GM18526 (cell line): ENCODE results near the gene MRNIP.

Experiments
- POLR2A ChIP-seq: IDR thresholded peaks from 3 replicates; pipeline ENCODE4 v1.6.1; 2011; ENCODE audit not compliant: insufficient read length; ENCODE audit errors: extremely low read depth

MRNIP gene, protein sequence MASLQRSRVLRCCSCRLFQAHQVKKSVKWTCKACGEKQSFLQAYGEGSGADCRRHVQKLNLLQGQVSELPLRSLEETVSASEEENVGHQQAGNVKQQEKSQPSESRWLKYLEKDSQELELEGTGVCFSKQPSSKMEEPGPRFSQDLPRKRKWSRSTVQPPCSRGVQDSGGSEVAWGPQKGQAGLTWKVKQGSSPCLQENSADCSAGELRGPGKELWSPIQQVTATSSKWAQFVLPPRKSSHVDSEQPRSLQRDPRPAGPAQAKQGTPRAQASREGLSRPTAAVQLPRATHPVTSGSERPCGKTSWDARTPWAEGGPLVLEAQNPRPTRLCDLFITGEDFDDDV

GRCh38 chr5:179858586-179859427 lies at the start of gene MRNIP:
Gene MRNIP, minus strand, starts transcription at chr5:179858817. Its CDS starts 21 bp downstream, at chr5:179858796.
- peak; percentile 71 for TF ChIP-seq POLR2A

DNA sequence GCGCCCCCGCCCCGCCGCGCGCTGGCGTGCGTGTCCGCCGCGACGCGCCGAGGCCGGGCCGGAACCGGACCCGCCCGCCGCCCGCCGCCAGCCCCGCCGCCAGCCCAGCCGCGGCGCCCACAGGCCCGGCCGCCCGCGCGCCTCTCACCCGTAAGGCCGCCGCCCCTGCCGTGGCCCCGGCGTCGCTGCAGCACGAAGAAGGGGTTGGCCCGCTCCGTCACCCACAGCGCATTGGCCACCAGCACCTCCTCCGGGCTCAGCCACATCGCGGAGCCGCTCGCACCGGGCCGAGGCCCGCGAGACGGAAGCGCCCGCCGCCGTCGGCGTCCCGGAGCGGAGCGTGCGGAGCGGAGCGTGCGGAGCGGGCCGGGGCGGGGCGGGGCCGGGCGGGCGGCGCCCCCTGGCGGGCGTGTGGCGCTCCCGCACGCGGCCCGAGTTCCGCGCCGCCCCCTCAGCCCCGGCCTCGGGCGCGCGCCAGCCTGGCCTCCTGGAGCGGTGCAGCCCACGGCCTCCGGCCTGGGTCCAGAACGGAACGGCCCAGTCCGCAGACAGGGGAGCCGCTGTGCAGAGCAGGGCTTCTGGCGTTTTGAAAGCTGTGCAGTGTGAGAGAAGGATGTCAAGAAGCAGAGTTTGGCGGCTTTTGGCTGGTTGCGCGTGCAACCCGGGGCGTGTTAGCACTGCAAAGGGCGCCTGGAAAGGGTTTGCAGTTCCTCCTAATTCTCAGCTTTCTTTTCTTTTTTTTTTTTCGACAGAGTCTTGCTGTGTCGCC lies 49.1 kb upstream of the MRNIP start, which contains the start of gene TBC1D9B:
Gene TBC1D9B, minus strand, starts transcription at position 342 of the 769 bp plus-strand sequence. Its CDS starts 76 bp downstream, at position 266.
- TF ChIP-seq POLR2A = peak; percentile 66

GRCh38 chr5:179906795-179907555 lies 48.4 kb upstream of the MRNIP start:
- TF ChIP-seq POLR2A = no peak

DNA sequence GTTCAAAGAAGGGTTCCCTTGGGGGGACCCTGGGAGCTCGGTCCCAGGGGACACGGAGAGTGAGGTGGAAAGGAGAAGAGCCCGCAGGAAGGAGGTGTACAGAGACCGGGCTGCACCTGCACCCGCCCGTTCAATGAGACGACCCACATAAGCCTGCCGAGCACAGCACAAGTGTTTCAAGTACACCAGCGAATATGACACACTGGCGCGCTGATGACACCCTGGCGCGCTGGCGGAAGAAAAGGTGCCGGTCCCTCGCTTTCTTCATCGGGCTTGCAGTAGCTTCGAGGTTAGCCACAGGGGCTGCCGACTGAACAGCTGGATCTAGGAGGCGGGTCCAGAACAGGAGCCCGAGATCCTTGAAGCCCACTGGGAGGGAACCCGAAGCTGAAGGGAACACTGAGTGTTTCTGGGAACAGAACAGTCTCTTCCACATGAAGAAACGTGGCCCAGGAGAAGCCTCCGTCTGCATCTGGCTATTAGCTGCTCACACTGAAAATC lies 47.7 kb upstream of the MRNIP start:
- TF ChIP-seq POLR2A = no peak

DNA sequence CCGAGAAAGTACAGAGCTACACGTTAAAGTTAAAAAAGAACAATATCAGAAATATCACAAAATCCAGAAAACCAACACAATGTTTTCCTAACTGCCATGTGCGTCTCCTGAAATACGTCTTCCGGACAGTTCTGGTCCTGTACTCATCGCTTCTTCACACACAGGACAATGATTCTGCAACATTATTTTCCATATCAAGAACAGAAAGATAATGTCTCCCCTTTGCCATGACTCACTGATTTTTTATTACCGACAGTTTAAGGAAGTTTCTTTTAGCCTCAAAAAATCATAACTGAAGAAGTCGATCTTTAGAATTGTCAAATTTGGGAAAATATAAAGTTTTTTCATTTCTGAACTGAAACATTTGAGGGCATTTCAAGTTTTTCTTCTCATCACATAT lies 46.5 kb upstream of the MRNIP start:
- TF ChIP-seq POLR2A = no peak

- no peak for TF ChIP-seq POLR2A
These were observed 46.0 kb upstream of the MRNIP start for GRCh38 chr5:179904463-179905160.

GRCh38 chr5:179902763-179903158 lies 44.1 kb upstream of the MRNIP start:
- TF ChIP-seq POLR2A = no peak

GRCh38 chr5:179901915-179902762 lies 43.5 kb upstream of the MRNIP start:
- no peak for TF ChIP-seq POLR2A

DNA sequence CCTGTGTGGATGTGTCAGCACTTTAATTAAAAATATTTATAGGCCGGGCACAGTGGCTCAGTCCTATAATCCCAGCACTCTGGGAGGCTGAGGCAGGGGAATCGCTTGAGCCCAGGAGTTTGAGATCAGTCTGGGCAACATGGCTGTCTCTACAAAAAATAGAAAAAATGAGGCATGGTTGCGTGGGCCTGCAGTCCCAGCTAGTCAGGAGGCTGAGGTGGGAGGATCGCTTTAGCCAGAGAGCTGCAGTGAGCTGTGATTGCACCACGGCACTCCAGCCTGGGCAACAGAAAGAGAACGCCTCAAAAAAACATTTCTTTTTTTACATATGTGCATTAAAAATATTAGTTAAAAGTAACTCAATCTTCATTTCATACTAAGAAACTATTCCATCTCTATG lies 42.8 kb upstream of the MRNIP start:
- TF ChIP-seq POLR2A = no peak

- TF ChIP-seq POLR2A = no peak
These were observed 42.1 kb upstream of the MRNIP start for GRCh38 chr5:179900711-179901110.

GRCh38 chr5:179900206-179900605 lies 41.6 kb upstream of the MRNIP start:
- TF ChIP-seq POLR2A = no peak

DNA sequence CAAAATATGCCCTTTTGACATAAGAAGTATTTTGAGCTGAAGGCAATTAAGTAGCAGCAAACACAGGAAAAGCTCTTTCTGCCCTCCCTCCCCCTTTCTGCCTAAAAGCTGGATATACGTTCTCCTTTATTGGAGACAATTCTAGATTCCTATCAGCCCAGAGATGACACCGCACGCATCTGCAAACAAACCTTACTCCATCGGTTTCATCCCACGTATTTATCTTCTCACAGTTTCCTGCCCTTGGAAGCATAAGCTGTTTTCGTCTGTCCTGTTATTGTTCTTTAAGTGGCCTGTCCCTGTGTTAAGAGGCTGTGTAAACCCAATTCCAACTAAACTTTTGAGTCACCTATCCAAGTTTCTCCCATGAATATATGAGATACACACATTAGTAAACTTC lies 37.2 kb upstream of the MRNIP start:
- no peak for TF ChIP-seq POLR2A
